Measurements from ENCODE around the gene ZNF302.
A peak's percentile ranks its signal among the peaks of the same experiment; 100 is the strongest.
"Not testable (repeated sequence)": the region's sequence is repeated elsewhere in the genome, so short reads cannot be mapped to it uniquely, and the experiment has no call there.

ZNF302 gene

DNA sequence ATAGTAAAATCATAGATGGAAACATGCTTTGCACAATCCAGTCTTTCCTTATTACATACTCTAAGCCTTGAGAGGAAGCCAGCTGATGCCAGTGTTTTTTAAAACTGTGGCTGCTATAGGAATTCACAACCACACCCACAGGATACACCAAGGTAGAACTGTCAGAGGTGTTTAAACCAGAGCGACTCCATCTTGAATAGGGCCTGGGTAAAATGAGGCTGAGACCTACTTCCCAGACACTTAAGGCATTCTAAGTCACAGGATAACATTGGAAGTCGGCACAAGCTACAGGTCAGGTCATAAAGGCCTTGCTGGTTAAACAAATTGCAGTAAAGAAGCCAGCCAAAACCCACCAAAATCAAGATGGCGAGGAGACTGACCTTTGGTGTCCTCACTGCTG, 2.2 kb upstream of the ZNF302 start:
- DNase-seq, result no peak

DNA sequence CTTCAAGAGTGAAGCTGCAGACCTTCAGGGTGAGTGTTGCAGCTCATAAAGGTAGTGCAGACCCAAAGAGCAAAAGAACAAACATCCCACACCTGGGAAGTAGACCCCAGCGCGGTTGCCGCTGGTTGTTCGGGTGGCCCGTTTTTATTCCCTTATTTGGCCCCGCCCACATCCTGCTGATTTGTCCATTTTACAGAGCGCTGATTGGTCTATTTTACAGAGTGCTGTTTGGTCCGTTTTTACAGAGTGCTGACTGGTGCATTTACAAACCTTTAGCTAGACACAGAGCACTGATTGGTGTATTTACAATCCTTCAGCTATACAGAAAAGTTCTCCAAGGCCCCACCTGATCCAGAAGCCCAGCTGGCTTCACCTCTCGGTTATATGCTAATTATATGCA, 1.6 kb upstream of the ZNF302 start:
- no peak for DNase-seq

DNA sequence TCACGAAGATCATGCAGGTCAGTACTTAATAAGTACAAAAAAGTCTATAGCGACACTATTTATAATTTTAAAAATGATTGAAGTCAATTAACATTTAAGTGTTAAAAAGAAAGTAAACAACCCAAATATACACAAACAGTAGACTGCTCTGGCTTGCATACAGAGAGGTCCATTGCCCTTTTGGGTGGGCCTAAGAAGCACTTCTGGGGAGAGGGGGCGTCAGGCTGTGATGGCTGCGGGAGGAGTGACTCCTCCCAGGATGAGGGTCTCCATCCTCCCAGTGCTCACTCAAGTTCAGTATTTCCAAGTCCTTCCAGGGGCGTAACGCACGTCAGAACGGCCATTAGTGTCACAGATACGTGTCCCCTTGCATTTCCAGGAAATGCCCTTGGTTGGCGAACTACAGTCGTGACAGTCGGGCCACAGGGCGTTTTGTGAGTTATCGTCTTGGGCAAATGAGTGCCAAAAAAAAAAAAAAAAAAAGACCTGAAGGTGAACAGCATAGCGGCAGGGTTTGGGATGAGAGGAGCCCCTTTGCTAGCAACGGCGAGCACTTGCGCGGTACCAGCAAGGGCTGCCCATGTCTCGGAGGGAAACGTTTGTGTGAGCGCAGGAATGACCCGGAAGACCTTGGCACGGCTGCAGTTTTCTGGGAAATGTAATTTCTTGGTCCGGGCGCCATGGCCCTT, 637 bp upstream of the ZNF302 start, which contains the start of gene SCGB2B2:
Gene SCGB2B2, minus strand, starts transcription at position 463 of the 689 bp plus-strand sequence. CDS start 82,596 bp downstream, outside the sequence.
- peak; percentile 67 for DNase-seq

DNA sequence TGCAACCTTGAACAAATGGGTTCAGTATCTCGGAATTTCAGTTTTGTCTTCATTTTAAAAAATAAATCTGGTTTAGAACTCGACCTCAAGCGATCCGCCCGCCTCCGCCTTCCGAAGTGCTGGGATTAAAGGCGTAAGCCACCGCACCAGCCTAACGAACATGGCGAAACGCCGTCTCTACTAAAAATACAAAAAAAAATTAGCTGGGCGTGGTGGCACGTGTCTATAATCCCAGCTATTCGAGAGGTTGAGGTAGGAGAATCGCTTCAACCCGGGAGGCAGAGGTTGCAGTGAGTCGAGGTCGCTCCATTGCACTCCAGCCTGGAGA, 571 bp downstream of the ZNF302 start:
- no peak for DNase-seq

DNA sequence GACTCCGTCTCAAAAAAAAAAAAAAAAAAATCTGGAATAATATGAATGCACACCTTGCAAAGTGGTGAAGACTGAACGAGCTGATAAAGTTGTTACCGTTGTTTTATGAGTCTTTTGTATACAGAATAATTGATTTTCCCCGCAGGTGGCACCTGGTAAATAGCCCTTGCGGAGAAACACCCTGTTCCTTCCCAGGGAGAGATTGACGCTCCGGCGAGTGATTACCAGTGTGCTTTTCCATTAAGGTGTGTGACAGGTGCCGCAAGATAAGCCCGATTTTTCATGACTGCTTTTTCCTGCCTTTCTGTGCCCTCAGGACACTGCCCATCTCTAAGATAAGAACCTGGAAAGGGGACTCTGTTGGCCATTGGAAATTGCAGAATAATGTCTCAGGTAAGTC, 943 bp downstream of the ZNF302 start:
- DNase-seq, result no peak

DNA sequence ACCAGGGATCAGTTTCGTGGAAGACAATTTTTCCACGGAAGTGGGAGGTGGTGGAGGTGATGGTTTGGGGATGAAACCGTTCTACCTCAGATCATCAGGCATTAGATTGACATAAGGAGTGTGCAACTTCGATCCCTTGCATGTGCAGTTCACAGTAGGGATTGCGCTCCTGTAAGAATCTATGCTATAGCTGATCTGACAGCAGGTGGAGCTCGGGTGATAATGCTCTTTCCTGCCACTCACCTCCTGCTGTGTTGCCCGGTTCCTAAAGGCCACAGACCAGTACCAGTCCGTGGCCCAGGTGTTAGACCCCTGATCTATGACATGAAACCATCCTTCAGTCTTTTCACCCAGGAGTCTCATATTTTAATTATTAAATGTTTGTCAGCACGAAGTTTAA, 4.0 kb downstream of the ZNF302 start:
- DNase-seq, result no peak

DNA sequence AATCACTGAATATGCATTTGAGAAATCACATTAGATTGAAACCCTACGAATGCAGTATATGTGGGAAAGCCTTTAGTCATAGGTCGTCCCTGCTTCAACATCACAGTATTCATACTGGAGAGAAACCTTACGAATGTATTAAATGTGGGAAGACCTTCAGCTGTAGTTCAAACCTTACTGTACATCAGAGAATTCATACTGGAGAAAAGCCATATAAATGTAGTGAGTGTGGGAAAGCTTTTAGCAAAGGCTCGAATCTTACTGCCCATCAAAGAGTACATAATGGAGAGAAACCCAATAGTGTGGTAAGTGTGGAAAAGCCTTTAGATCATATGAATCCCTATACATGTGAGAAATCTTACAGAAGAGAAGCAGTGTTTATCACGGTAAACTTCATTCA, 7.8 kb downstream of the ZNF302 start:
- DNase-seq, result not testable (repeated sequence)

DNA sequence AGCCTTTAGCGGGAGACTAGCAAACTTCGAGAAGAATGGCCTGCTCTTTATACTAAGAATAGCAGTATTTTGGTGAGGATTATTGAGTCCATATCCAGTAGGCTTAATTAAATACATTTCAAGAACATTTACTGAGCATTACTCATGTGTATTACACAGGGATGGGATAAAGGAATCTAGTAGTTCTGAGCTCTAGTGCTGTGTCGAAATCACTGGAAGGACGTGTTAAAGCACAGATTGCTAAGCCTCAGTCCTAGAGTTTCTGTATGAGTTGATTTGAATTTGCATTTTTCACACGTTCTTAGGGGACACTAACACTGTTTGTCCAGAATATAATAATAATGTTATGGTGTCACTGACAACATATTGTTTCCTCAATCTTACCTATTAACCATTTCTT, 9.0 kb downstream of the ZNF302 start:
- no peak for DNase-seq

DNA sequence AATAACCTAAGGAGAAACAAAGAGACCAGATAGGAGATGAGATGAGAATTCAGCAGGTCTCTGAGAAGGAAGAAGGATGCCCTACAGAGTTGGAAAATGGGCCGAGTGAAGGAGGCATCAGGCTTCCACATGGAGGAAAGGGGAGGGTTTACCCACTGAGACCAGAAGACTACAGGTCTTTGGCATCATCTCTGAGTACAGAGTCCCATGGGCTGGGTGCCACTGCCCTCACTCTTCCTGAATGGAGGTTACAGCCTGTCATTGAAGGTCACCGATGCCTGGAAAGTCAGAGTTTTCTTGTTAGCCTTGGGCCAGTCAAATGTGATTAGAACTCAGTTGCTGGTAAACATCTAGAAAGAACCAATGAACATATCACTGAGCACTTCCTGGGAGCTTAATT, 9.9 kb downstream of the ZNF302 start:
- no peak for DNase-seq

DNA sequence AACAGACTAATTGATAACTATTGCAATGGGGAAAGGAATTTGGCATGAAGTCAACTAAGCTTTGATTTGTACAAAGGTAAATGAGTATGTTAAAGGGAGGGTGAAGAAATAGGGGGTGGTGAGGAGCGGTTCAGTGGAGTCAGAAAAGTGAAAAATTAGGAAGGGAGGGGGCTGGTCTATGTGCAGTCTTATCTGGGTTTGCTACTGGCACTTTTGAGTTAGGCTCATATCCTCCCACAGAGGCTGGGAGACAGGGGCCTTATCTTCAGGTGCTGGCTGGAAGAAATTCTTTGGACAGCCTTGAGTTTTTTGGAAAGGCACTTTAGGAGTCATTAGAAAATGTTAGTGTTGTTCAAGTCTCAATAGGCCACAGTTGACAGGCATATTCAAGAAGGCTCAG, 11.1 kb downstream of the ZNF302 start:
- no peak for DNase-seq

DNA sequence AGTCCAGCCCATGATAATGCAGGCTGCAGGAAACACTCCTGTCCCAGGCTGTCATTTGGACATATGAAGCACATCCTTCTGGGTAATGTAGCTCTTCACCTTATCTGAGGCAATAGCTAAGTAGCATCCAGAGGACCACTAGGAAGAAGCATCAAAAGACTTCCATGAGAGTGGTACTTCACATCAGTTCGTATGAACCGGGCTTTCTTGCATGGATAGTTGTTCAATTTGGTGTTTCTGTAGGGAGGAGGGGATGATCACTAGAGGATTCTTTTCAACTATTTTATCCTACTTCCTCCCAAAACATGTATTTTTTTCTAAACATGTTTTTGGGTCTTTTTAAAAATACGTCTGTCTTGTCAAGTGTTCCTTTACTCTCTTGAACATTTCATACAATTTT, 12.9 kb downstream of the ZNF302 start:
- no peak for DNase-seq

DNA sequence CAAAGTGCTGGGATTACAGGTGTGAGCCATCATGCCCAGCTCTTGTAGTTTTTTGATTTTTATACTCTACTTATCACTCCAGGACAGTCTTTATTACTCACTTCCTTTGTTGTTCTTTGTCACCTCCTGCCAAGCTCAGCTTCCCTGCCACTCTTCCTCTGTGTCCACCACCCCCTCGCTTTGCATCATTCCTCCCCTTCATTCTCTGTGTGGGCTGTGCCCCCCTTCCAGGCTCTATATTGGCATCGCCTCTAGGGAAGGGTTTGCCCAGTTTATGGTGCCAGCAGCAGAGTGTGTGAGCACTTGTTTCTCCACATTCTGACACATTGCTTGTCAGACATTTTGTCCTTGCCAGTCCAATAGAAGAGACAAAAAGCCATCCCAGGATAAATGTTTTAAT, 15.1 kb downstream of the ZNF302 start:
- no peak for DNase-seq

DNA sequence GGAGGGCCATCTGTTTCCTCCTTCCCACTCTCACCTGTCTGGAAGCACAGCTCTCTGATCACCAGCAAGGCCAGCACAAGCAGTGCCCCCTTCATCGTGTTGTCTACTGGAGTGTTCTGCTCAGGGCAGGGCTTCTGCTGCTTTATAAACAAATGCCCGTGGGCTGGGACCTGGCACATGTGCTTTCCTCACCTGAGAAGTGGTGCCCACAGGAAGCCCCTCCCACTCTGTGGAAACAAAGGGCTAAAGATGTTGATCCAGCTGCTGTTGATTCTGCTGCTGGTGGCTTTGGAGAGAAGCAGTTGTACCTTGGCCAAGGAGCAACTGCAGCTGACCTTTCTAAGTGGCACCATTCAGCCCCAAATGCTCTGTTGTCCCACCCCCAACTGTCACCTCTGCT, 30.2 kb downstream of the ZNF302 start:
- no peak for DNase-seq

DNA sequence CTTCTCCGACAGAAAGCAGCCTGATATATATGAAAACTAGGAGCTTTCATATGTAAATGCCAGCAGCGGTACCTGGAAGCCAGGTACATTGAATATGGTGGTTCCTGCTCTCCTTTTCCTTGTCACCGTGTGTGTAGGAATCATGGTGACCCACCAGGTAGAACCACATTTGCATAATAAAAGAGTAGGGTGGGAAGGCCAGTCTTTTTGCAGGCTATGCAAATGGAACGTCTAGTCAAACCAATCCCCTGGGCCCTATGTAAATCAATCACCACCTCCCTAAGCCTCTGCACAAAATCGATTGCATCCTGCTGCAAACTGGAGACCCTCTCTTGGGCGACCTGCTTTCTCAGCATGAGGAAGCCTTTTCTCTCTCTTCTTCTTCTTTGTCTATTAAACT, 34.4 kb downstream of the ZNF302 start:
- no peak for DNase-seq

DNA sequence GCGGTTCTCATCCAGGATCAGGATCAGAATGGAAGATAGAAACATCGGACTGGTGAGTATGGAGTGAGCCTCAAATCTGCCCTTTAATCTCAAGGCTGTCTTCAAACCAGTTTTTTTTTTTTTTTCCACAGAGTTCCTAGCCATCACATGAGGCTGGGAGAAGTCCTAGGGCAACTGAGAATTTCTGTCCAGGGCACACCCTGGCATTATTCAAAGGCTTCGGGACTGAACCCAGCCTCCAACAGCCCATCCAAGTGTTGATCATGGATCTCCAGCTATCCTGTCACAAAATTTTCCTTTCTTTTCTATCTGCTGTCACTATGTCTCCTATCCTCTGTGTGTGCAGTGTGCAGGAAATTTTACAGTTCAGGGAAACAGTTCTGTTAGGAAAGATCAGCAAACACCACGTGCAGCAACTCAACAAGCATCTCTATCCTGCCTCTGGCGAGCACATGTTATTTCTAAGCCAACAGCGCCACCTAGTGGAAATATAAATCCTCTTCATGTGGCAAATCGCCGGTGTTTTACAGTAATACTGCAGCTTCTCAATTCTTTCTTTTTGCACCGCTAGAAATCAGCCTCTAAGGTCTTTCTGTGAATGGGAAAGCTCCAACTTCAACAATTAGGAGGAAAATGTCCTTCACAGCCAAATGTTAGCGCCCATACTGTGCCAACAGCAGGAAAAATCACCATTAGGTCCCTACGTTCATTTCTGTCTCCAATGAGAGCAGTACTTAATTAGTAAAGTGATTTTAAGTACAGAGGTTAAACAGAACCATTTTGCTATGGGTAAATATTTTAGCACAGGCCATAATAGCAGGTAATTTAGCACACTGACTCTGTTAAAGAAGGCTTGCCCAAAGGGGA, 35.1 kb downstream of the ZNF302 start:
- DNase-seq, result peak; percentile 60

DNA sequence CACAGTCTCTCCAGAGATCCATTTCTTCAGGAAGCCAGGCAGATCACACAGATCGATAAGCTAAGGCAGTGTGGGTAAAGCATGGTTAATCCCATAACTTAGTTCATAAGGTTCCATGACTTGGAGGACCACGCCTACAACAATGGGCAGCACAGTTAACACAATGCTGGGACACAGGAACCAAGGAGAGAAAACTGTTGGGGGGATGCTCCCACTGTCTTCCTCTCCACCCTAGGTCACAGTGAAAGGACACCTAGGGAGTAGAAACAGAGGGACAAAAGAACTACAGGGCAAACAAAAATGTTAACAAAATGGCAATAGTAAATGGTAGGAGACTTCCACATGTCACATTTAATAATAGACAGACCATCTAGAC, 35.8 kb downstream of the ZNF302 start:
- DNase-seq, result no peak

DNA sequence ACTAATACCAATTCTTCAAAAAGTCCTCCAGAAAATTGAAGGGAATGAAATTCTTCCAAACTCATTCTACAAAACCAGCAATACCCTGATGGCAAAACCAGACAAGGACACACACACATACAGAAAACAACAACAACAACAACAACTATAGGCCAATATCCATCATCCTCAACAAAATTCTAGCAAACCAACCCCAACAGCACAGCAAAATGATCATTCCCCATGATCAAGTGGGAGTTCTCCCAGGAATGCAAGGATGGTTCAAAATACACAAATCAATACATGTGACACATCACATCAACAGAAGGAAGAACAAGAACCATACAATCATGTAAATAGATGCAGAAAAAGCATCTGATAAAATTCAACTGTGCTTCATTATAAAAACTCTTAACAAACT, 37.9 kb downstream of the ZNF302 start:
- no peak for DNase-seq

DNA sequence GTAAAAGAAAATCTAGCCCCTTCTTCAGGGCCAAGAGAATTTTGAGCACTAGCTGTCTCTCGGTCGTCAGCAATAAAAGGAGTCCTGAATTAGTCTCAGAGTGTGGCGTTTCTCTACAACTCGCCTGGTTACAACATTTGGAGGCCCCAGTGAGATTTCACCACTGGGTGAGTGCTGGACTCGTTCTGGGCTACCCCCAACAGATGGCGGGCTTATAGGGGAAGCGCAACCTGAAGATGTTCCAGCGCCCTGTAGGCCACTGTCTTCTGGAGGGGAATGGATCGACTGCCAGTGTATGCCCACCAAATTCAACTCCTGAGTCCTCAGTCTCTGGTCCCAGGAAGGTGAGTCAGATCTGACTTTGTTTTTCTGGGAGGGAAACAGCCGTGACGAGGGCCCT, 44.9 kb downstream of the ZNF302 start:
- DNase-seq, result no peak

DNA sequence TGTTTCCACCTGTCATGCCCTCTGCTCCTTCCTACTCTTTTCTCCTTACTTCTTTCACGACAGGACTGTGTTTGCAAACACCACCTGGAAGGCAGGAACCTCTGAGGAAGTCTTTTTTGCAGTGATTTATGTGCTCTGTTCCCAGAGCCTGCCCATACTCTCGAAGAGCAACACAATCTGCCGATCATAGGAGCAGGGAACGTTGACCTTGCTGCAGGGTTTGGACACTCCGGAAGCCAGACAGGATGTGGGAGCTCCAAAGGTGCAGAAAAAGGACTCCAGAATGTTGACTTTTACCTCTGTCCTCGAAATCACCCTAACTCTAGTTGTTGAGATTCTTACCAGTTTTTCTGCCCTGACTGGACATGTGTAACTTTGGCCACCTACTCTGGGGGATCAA, 47.9 kb downstream of the ZNF302 start:
- no peak for DNase-seq

DNA sequence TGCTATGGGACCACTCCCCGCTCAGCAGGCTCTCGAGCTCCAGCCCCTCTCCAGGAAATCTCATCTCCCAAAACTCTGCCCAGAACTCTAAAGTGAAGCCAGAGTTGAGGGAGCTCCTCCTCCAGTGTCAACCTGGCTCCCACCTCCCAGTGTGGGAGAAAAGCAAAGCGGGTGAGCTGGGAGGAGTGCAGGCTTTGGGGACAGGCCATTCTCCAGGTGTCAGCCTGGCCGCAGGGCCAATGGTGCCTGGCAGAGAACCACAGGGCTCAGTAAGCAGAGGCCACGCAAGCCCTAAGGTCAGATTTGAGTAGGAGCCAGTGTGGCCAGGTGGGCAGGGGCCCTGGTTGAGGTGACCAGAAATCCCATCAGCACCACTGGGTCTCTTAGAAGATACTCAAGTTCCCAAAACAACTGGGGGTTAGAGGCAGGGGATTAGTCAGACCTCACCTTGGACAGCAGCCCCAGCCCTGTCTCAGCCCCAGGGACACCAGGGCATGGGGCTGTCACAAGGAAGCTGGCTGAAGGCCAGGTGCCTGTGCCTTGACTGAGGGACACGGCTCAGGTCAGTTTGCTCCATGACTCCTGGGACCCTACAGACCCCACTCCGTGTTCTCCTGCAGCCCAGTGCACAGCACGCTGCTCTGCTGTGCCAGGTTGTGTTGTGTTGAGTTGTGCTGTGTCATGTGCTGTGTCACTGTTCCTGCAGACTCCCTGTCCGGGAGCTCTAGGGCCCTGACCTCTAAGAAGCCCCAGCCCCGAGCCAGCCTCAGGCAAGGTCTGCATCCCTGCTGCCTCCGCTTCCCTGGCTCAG, 53.7 kb downstream of the ZNF302 start:
- DNase-seq, result no peak

DNA sequence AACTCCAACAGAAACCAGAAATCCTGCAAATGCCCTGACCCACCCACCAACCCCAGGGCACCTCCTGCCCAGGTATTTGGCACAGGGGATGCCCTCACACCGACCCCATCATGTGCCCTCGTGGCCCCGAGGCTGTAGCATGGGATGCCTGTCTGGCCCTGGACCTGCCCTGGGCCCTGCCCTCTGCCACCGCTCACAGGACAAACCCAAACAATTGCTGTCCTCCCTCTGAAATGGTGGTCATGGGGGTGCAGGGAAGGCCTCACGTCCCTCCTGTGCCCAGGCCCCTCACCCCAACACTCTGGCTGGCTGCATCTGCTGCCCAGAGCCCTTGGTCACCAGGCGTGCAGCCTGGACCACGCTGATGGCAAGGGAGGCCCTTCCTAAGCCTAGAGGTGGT, 54.5 kb downstream of the ZNF302 start:
- DNase-seq, result no peak

DNA sequence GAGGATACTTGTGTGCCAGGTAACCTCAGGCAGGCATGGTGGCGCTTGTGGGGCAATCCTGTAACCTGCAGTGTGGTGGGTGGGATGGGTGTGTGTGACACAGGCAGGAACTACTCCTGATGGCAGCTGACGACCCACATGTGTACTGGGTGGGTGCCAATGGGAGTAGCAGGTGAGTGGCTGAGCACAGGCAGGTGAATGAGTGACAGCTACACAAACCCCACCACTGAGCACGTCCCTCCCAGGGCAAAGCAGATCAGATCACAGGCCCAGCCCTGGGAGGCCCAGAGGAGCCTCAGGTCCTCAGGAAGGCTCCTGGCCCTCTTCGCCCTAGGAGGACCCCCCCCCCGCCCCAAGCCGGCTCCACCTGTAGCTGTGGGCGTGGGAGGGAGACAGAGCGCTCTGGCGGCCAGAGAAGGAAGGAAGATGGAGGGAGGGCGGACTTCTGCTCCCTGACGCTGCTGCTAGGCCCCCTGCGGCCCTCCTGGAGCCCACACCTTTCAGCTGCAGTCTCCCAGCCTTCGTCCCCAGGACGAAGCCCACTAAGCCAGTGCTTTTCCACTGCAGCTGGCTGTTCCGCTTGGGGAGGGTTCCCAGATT, 55.2 kb downstream of the ZNF302 start:
- no peak for DNase-seq

DNA sequence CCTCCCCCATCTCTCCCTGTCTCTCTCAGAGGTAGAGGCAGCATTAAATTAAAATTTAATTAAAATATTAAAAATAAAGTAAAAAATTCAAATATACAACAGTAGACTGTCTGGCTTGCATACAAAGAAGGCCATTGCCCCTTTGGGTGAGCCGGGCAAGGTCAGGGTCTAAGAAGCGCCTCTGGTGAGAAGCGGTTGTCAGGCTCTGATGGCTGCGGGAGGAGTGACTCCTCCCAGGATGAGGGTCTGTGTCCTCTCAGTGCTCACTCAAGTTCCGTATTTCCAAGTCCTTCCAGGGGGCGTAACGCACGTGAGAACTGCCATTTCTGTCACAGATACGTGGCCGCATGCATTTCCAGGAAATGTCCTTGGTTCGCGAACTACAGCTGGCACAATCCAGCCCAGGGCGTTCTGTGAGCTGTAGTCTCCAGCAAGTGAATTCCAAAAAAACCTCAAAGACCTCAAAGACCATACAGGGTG, 55.8 kb downstream of the ZNF302 start:
- peak; percentile 40 for DNase-seq

Data from NCI-H1092 (cell line).